ENCODE data around the gene IFNGR2.
"Not testable (repeated sequence)": the region's sequence is repeated elsewhere in the genome, so short reads cannot be mapped to it uniquely, and the experiment has no call there.

The IFNGR2 gene

GRCh38 chr21:33461538-33462250 lies 58.5 kb downstream of the IFNGR2 start:
- no peak overlapping the region for H3K4me3 ChIP-seq (ENCODE audit: severe bottlenecking)
- no peak for DNase-seq (ENCODE audit: low spot score)
- ATAC-seq (ENCODE audit: low read depth), result no peak

GRCh38 chr21:33469183-33469582 lies 66.0 kb downstream of the IFNGR2 start:
- H3K36me3 ChIP-seq (ENCODE audit: low read depth), result peaks cover 24% of the 10 kb centered on the region
- not testable (repeated sequence) for ATAC-seq (ENCODE audit: low read depth); H3K4me1 ChIP-seq (ENCODE audit: insufficient read depth, poor library complexity, severe bottlenecking)

More at GRCh38 chr21:33461538-33462250, 58.5 kb downstream of the IFNGR2 start:
- Histone ChIP-seq H3K9me3 (ENCODE audit: severe bottlenecking) (no peaks in the 10 kb centered on the region), H3K27me3 (ENCODE audit: insufficient read depth, poor library complexity, severe bottlenecking) (no peaks in the 10 kb centered on the region), H3K27ac (ENCODE audit: poor library complexity, severe bottlenecking) (no peak overlapping the region), H3K4me1 (ENCODE audit: insufficient read depth, poor library complexity, severe bottlenecking) (no peaks in the 10 kb centered on the region), H3K36me3 (ENCODE audit: low read depth) (peaks cover 57% of the 10 kb centered on the region)
- TF ChIP-seq CTCF (IDR thresholded peaks at IDR 0.05; ENCODE audit: poor library complexity, severe bottlenecking), result no peak

GRCh38 chr21:33470701-33471100 lies 67.5 kb downstream of the IFNGR2 start:
- no peaks in the 10 kb centered on the region for H3K9me3 ChIP-seq (ENCODE audit: severe bottlenecking)
- no peaks in the 10 kb centered on the region for H3K27me3 ChIP-seq (ENCODE audit: insufficient read depth, poor library complexity, severe bottlenecking)
- DNase-seq (ENCODE audit: low spot score), result no peak
- no peak for TF ChIP-seq CTCF (IDR thresholded peaks at IDR 0.05; ENCODE audit: poor library complexity, severe bottlenecking)
- no peak overlapping the region for H3K4me3 ChIP-seq (ENCODE audit: severe bottlenecking)
- H3K4me1 ChIP-seq (ENCODE audit: insufficient read depth, poor library complexity, severe bottlenecking), result no peaks in the 10 kb centered on the region
- peaks cover 14% of the 10 kb centered on the region for H3K36me3 ChIP-seq (ENCODE audit: low read depth)
- no peak for ATAC-seq (ENCODE audit: low read depth)
- no peak overlapping the region for H3K27ac ChIP-seq (ENCODE audit: poor library complexity, severe bottlenecking)

More at GRCh38 chr21:33469183-33469582, 66.0 kb downstream of the IFNGR2 start:
- H3K9me3 ChIP-seq (ENCODE audit: severe bottlenecking); H3K27ac ChIP-seq (ENCODE audit: poor library complexity, severe bottlenecking); H3K4me3 ChIP-seq (ENCODE audit: severe bottlenecking); H3K27me3 ChIP-seq (ENCODE audit: insufficient read depth, poor library complexity, severe bottlenecking); DNase-seq (ENCODE audit: low spot score): not testable (repeated sequence)

GRCh38 chr21:33473344-33473743 lies 70.1 kb downstream of the IFNGR2 start:
- DNase-seq (ENCODE audit: low spot score) (no peak), ATAC-seq (ENCODE audit: low read depth) (no peak)
- no peaks in the 10 kb centered on the region for H3K9me3 ChIP-seq (ENCODE audit: severe bottlenecking)
- no peak for TF ChIP-seq CTCF (IDR thresholded peaks at IDR 0.05; ENCODE audit: poor library complexity, severe bottlenecking)
- H3K27ac ChIP-seq (ENCODE audit: poor library complexity, severe bottlenecking), result no peak overlapping the region
- no peaks in the 10 kb centered on the region for H3K27me3 ChIP-seq (ENCODE audit: insufficient read depth, poor library complexity, severe bottlenecking)
- H3K4me3 ChIP-seq (ENCODE audit: severe bottlenecking), result no peak overlapping the region
- H3K4me1 ChIP-seq (ENCODE audit: insufficient read depth, poor library complexity, severe bottlenecking), result no peaks in the 10 kb centered on the region
- H3K36me3 ChIP-seq (ENCODE audit: low read depth), result no peaks in the 10 kb centered on the region; the same call in none of the 2 replicates

GRCh38 chr21:33477066-33477465 lies 73.9 kb downstream of the IFNGR2 start:
- H3K9me3 ChIP-seq (ENCODE audit: severe bottlenecking), result no peaks in the 10 kb centered on the region
- TF ChIP-seq CTCF (IDR thresholded peaks at IDR 0.05; ENCODE audit: poor library complexity, severe bottlenecking), result no peak
- no peak overlapping the region for H3K27ac ChIP-seq (ENCODE audit: poor library complexity, severe bottlenecking)
- ATAC-seq (ENCODE audit: low read depth) (no peak), DNase-seq (ENCODE audit: low spot score) (no peak)
- H3K4me1 ChIP-seq (ENCODE audit: insufficient read depth, poor library complexity, severe bottlenecking), result no peaks in the 10 kb centered on the region
- H3K27me3 ChIP-seq (ENCODE audit: insufficient read depth, poor library complexity, severe bottlenecking), result no peaks in the 10 kb centered on the region
- H3K4me3 ChIP-seq (ENCODE audit: severe bottlenecking), result no peak overlapping the region
- no peaks in the 10 kb centered on the region; the same call in none of the 2 replicates for H3K36me3 ChIP-seq (ENCODE audit: low read depth)

Measured in RWPE2 (cell line).